GM12878 (cell line): Measurements from ENCODE around the gene SEC22C. TPM values are rescaled to one million over a fixed set of nuclear protein-coding genes. Genes with fewer than 3 reads are reported as not detected.

Source experiments
- BMI1 ChIP-seq: fragments of 450-650 bp; IDR thresholded peaks from 2 replicates; pipeline ENCODE4 v1.6.1; 2016; ENCODE audit warnings: mild to moderate bottlenecking, moderate library complexity, borderline replicate concordance
- CBFB ChIP-seq: IDR thresholded peaks from 2 replicates; pipeline ENCODE4 v1.6.1; 2016; ENCODE audit warnings: antibody characterized with exemption, low read depth
- CREB1 ChIP-seq: IDR thresholded peaks from 2 replicates; pipeline ENCODE4 v1.6.1; 2012; ENCODE audit warnings: low read depth, mild to moderate bottlenecking, inconsistent platforms
- FOXM1 ChIP-seq: IDR thresholded peaks from 2 replicates; pipeline ENCODE4 v1.6.1; 2012; ENCODE audit warnings: low read depth, mild to moderate bottlenecking, inconsistent platforms, low read length, moderate library complexity
- HDAC6 ChIP-seq: fragments of 200-600 bp; sonication (generic); IDR thresholded peaks from one replicate; pipeline ENCODE4 v1.8.0; 2017; ENCODE audit warnings: antibody characterized with exemption; ENCODE audit not compliant: unreplicated experiment
- IKZF1 ChIP-seq: fragments of 450-650 bp; conservative IDR thresholded peaks from 2 replicates; pipeline ENCODE4 v1.6.1; 2017; ENCODE audit warnings: antibody characterized with exemption, mild to moderate bottlenecking
- MEF2A ChIP-seq: IDR thresholded peaks from 2 replicates; pipeline ENCODE4 v1.6.1; 2011; ENCODE audit warnings: low read depth, mild to moderate bottlenecking, low read length, moderate library complexity; ENCODE audit not compliant: insufficient read depth
- MXI1 ChIP-seq: fragments of 150-350 bp; IDR thresholded peaks from 2 replicates; pipeline ENCODE4 v1.6.1; 2011; ENCODE audit warnings: low read depth, mild to moderate bottlenecking, inconsistent platforms, low read length, improper control_type of control experiment
- NR2F1 ChIP-seq: fragments of 450-650 bp; conservative IDR thresholded peaks from 2 replicates; pipeline ENCODE4 v1.6.1; 2017; ENCODE audit warnings: mild to moderate bottlenecking
- NRF1 ChIP-seq: conservative IDR thresholded peaks from 2 replicates; pipeline ENCODE4 v1.6.1; 2011; ENCODE audit warnings: mild to moderate bottlenecking, low read depth, low read length, improper control_type of control experiment
- PML ChIP-seq: IDR thresholded peaks from 2 replicates; pipeline ENCODE4 v1.6.1; 2012; ENCODE audit warnings: low read length, inconsistent platforms
- POLR2A ChIP-seq: IDR thresholded peaks from 2 replicates; pipeline ENCODE4 v1.6.1; 2011; ENCODE audit warnings: low read depth, mild to moderate bottlenecking, low read length
- RAD21 ChIP-seq: IDR thresholded peaks from 2 replicates; pipeline ENCODE4 v1.6.1; 2011; ENCODE audit warnings: mild to moderate bottlenecking, low read depth, low read length, moderate library complexity; ENCODE audit not compliant: insufficient read depth
- RB1 ChIP-seq: fragments of 450-650 bp; formaldehyde crosslinking; IDR thresholded peaks from 2 replicates; pipeline ENCODE4 v1.6.1; 2017; ENCODE audit warnings: mild to moderate bottlenecking, borderline replicate concordance
- RELA ChIP-seq: fragments of 450-650 bp; IDR thresholded peaks from 2 replicates; pipeline ENCODE4 v1.8.0; 2014; ENCODE audit warnings: borderline replicate concordance; ENCODE audit not compliant: partially characterized antibody
- RUNX3 ChIP-seq: IDR thresholded peaks from 2 replicates; pipeline ENCODE4 v1.6.1; 2012; ENCODE audit warnings: low read length, inconsistent platforms
- SMC3 ChIP-seq: IDR thresholded peaks from 2 replicates; pipeline ENCODE4 v1.6.1; 2011; ENCODE audit warnings: low read length, improper control_type of control experiment, borderline replicate concordance
- TAF1 ChIP-seq: IDR thresholded peaks from 2 replicates; pipeline ENCODE4 v1.6.1; 2011; ENCODE audit warnings: mild to moderate bottlenecking, low read depth, low read length, borderline replicate concordance
- TCF12 ChIP-seq: IDR thresholded peaks from 2 replicates; pipeline ENCODE4 v1.6.1; 2011; ENCODE audit warnings: low read depth, mild to moderate bottlenecking, low read length
- YY1 ChIP-seq: IDR thresholded peaks from 2 replicates; pipeline ENCODE4 v1.6.1; 2011; ENCODE audit warnings: low read depth, mild to moderate bottlenecking, low read length
- polyA plus RNA-seq, 11 experiments: library from polyadenylated mRNA; depleted of rRNA in 4 of 11; unstranded in 6 of 11; stranded (reverse) in 5 of 11; fragments of >200 nt; fragmentation: Nextera tagmentation in 4 of 11; fragmentation: Illumina TruSeq in 1 of 11; extraction: Ambion mirVana in 4 of 11; extraction: Trizol in 1 of 11; gene quantifications; 1 replicate in 1 of 11; 2 replicates in 10 of 11; pipeline versions ENCODE4 v1.2.1 to v1.2.3, GENCODE V29; 2011 to 2016; ENCODE audit warnings: inconsistent platforms in 2 of 11, missing spikeins in 2 of 11, low read depth in 1 of 11
- total RNA-seq, 4 experiments: library from RNA; depleted of rRNA in 3 of 4; stranded (reverse); fragments of >200 nt in 3 of 4; fragmentation: Illumina TruSeq in 1 of 4; extraction: Trizol in 1 of 4; gene quantifications; 2 replicates each; pipeline versions ENCODE4 v1.2.1 to v1.2.3, GENCODE V29; 2013 to 2021
- TF ChIP-seq, protein P1 (sequence below): fragments of 450-650 bp; IDR thresholded peaks from 2 replicates; pipeline ENCODE4 v1.6.1; 2018; ENCODE audit warnings: borderline replicate concordance, mild to moderate bottlenecking; ENCODE audit not compliant: partially characterized antibody
- TF ChIP-seq, protein P2 (sequence below): fragments of 150-350 bp; IDR thresholded peaks from 2 replicates; pipeline ENCODE4 v1.6.1; 2014; ENCODE audit warnings: mild to moderate bottlenecking, low read depth, low read length
- TF ChIP-seq, protein P3 (sequence below): IDR thresholded peaks from 2 replicates; pipeline ENCODE4 v1.6.1; 2012; ENCODE audit warnings: low read depth, low read length, improper control_type of control experiment
- TF ChIP-seq, protein P4 (sequence below): IDR thresholded peaks from 2 replicates; pipeline ENCODE4 v1.6.1; 2011; ENCODE audit warnings: low read depth, low read length, improper control_type of control experiment, borderline replicate concordance
- TF ChIP-seq, protein P5 (sequence below), 3 experiments: IDR thresholded peaks in 2 of 3; conservative IDR thresholded peaks in 1 of 3; 2 replicates each; pipeline ENCODE4 v1.5.1; 2011; ENCODE audit warnings: low read depth in 3 of 3, low read length in 3 of 3, mild to moderate bottlenecking in 3 of 3, control low read depth in 2 of 3, moderate library complexity in 2 of 3, inconsistent platforms in 1 of 3, mixed read lengths in 1 of 3; ENCODE audit not compliant: control insufficient read depth in 2 of 3, insufficient read depth in 1 of 3; ENCODE audit errors: extremely low read depth in 1 of 3

SEC22C gene
- total and polyA plus RNA-seq, 10 of the 15 experiments (the other 5 are each of a cell fraction or from before 2014, with no cell fraction given) = 15.6 to 47.0 (median 39.1) TPM

DNA sequence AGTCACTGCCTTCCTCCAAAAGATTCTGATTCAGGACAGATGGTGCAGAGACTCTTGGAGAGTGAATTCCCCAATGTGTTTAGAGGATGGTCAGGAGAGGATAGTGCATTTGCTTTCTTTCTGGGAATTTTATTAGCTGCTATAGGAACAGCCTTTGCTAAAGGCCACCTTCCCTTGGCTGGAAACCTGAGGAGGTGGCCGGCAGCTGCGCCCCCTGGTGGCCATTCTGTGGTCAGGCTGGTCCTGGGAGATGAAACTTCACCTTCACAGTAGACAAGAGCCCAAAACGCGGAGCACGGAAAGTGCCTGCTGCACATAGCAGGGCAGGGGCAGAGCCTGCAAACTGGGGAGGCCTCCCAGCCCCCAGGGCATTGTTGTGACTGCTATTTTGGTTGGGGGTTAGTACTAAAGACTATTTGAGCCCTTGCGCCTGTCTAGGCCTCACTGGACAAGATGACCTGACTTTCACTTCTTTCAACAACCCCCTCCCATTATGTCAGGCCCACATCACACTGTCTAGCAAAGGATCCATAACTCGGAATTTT lies 34.3 kb downstream of the SEC22C start (continued):
- TF ChIP-seq, protein P1, sequence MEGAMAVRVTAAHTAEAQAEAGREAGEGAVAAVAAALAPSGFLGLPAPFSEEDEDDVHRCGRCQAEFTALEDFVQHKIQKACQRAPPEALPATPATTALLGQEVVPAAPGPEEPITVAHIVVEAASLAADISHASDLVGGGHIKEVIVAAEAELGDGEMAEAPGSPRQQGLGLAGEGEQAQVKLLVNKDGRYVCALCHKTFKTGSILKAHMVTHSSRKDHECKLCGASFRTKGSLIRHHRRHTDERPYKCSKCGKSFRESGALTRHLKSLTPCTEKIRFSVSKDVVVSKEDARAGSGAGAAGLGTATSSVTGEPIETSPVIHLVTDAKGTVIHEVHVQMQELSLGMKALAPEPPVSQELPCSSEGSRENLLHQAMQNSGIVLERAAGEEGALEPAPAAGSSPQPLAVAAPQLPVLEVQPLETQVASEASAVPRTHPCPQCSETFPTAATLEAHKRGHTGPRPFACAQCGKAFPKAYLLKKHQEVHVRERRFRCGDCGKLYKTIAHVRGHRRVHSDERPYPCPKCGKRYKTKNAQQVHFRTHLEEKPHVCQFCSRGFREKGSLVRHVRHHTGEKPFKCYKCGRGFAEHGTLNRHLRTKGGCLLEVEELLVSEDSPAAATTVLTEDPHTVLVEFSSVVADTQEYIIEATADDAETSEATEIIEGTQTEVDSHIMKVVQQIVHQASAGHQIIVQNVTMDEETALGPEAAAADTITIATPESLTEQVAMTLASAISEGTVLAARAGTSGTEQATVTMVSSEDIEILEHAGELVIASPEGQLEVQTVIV = no peak
- TF ChIP-seq RELA = no peak
- TF ChIP-seq POLR2A = no peak
- no peak for TF ChIP-seq CBFB
- TF ChIP-seq YY1 = peak; percentile 55; the same call in 1 of the 2 replicates
- no peak for TF ChIP-seq BMI1
- no peak for TF ChIP-seq HDAC6
- no peak for TF ChIP-seq MEF2A
- TF ChIP-seq RB1 = no peak
- no peak for TF ChIP-seq MXI1
- no peak for TF ChIP-seq TAF1
- no peak for TF ChIP-seq PML
- peak; percentile 56 for TF ChIP-seq RUNX3
- TF ChIP-seq NRF1 = no peak
- TF ChIP-seq SMC3 = peak; percentile 53; the same call in 1 of the 2 replicates
- no peak for TF ChIP-seq CREB1
- TF ChIP-seq IKZF1 = no peak
- no peak for TF ChIP-seq FOXM1
- peak; percentile 45 for TF ChIP-seq RAD21
- no peak for TF ChIP-seq TCF12
- TF ChIP-seq, protein P2, sequence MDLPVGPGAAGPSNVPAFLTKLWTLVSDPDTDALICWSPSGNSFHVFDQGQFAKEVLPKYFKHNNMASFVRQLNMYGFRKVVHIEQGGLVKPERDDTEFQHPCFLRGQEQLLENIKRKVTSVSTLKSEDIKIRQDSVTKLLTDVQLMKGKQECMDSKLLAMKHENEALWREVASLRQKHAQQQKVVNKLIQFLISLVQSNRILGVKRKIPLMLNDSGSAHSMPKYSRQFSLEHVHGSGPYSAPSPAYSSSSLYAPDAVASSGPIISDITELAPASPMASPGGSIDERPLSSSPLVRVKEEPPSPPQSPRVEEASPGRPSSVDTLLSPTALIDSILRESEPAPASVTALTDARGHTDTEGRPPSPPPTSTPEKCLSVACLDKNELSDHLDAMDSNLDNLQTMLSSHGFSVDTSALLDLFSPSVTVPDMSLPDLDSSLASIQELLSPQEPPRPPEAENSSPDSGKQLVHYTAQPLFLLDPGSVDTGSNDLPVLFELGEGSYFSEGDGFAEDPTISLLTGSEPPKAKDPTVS = no peak
- TF ChIP-seq NR2F1 = no peak
- TF ChIP-seq, protein P3, sequence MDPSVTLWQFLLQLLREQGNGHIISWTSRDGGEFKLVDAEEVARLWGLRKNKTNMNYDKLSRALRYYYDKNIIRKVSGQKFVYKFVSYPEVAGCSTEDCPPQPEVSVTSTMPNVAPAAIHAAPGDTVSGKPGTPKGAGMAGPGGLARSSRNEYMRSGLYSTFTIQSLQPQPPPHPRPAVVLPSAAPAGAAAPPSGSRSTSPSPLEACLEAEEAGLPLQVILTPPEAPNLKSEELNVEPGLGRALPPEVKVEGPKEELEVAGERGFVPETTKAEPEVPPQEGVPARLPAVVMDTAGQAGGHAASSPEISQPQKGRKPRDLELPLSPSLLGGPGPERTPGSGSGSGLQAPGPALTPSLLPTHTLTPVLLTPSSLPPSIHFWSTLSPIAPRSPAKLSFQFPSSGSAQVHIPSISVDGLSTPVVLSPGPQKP = no peak
- TF ChIP-seq, protein P4, sequence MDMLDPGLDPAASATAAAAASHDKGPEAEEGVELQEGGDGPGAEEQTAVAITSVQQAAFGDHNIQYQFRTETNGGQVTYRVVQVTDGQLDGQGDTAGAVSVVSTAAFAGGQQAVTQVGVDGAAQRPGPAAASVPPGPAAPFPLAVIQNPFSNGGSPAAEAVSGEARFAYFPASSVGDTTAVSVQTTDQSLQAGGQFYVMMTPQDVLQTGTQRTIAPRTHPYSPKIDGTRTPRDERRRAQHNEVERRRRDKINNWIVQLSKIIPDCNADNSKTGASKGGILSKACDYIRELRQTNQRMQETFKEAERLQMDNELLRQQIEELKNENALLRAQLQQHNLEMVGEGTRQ = no peak
- TF ChIP-seq, protein P5, sequence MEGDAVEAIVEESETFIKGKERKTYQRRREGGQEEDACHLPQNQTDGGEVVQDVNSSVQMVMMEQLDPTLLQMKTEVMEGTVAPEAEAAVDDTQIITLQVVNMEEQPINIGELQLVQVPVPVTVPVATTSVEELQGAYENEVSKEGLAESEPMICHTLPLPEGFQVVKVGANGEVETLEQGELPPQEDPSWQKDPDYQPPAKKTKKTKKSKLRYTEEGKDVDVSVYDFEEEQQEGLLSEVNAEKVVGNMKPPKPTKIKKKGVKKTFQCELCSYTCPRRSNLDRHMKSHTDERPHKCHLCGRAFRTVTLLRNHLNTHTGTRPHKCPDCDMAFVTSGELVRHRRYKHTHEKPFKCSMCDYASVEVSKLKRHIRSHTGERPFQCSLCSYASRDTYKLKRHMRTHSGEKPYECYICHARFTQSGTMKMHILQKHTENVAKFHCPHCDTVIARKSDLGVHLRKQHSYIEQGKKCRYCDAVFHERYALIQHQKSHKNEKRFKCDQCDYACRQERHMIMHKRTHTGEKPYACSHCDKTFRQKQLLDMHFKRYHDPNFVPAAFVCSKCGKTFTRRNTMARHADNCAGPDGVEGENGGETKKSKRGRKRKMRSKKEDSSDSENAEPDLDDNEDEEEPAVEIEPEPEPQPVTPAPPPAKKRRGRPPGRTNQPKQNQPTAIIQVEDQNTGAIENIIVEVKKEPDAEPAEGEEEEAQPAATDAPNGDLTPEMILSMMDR (IDR thresholded peaks at IDR 0.05 in 2 of 3, conservative IDR thresholded peaks at IDR 0.05 in 1 of 3; ENCODE audit: control insufficient read depth in 2 of 3, extremely low read depth in 1 of 3, insufficient read depth in 1 of 3, low read depth in 3 of 3, low read length in 3 of 3) = peak; percentile 83 to 97 (median 90)
